Measurements from ENCODE around the gene FGF1.

- TF ChIP-seq, protein P1, sequence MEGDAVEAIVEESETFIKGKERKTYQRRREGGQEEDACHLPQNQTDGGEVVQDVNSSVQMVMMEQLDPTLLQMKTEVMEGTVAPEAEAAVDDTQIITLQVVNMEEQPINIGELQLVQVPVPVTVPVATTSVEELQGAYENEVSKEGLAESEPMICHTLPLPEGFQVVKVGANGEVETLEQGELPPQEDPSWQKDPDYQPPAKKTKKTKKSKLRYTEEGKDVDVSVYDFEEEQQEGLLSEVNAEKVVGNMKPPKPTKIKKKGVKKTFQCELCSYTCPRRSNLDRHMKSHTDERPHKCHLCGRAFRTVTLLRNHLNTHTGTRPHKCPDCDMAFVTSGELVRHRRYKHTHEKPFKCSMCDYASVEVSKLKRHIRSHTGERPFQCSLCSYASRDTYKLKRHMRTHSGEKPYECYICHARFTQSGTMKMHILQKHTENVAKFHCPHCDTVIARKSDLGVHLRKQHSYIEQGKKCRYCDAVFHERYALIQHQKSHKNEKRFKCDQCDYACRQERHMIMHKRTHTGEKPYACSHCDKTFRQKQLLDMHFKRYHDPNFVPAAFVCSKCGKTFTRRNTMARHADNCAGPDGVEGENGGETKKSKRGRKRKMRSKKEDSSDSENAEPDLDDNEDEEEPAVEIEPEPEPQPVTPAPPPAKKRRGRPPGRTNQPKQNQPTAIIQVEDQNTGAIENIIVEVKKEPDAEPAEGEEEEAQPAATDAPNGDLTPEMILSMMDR (conservative IDR thresholded peaks at IDR 0.05; ENCODE audit: low read depth, low read length): no peak
- no peak for TF ChIP-seq CEBPB (IDR thresholded peaks at IDR 0.05; ENCODE audit: low read depth, low read length)
Observed at GRCh38 chr5:142636093-142636492, 49.8 kb downstream of the FGF1 start.
